HEK293 (cell line): ENCODE data around the gene WDR20.

Experiments used
- ATF2 ChIP-seq: fragments of 450-650 bp; formaldehyde crosslinking; IDR thresholded peaks from 2 replicates; pipeline ENCODE4 v1.5.1; 2016; ENCODE audit warnings: missing biosample characterization, missing genetic modification characterization, low read depth
- BCL11A ChIP-seq: fragments of 450-650 bp; formaldehyde crosslinking; IDR thresholded peaks from 2 replicates; pipeline ENCODE4 v1.5.1; 2016; ENCODE audit warnings: low read depth, missing biosample characterization, missing genetic modification characterization
- GFI1B ChIP-seq: fragments of 450-650 bp; formaldehyde crosslinking; IDR thresholded peaks from 2 replicates; pipeline ENCODE4 v1.5.1; 2016; ENCODE audit warnings: missing biosample characterization, missing genetic modification characterization
- GLIS1 ChIP-seq: fragments of 450-650 bp; formaldehyde crosslinking; IDR thresholded peaks from 2 replicates; pipeline ENCODE4 v1.5.1; 2016; ENCODE audit warnings: missing biosample characterization, missing genetic modification characterization
- KLF8 ChIP-seq: fragments of 450-650 bp; formaldehyde crosslinking; IDR thresholded peaks from 2 replicates; pipeline ENCODE4 v1.5.1; 2016; ENCODE audit warnings: missing biosample characterization, missing genetic modification characterization
- PBX3 ChIP-seq: sonication (generic); formaldehyde crosslinking; IDR thresholded peaks from 2 replicates; pipeline ENCODE4 v1.8.1; 2022; ENCODE audit warnings: mild to moderate bottlenecking, moderate library complexity, missing genetic modification reagents
- PRDM2 ChIP-seq: fragments of 450-650 bp; formaldehyde crosslinking; IDR thresholded peaks from 2 replicates; pipeline ENCODE4 v1.5.1; 2016; ENCODE audit warnings: missing biosample characterization, missing genetic modification characterization, borderline replicate concordance
- SP2 ChIP-seq: fragments of 450-650 bp; formaldehyde crosslinking; IDR thresholded peaks from 2 replicates; pipeline ENCODE4 v1.5.1; 2016; ENCODE audit warnings: missing biosample characterization, missing genetic modification characterization
- YY2 ChIP-seq: fragments of 450-650 bp; formaldehyde crosslinking; IDR thresholded peaks from 2 replicates; pipeline ENCODE4 v1.5.1; 2016; ENCODE audit warnings: missing biosample characterization, missing genetic modification characterization
- ZBTB26 ChIP-seq: fragments of 450-650 bp; formaldehyde crosslinking; optimal IDR thresholded peaks from 2 replicates; pipeline ENCODE3; 2016; ENCODE audit warnings: missing biosample characterization, mild to moderate bottlenecking, missing genetic modification characterization
- ZBTB48 ChIP-seq: fragments of 450-650 bp; formaldehyde crosslinking; IDR thresholded peaks from 2 replicates; pipeline ENCODE4 v1.5.1; 2016; ENCODE audit warnings: missing biosample characterization, missing genetic modification characterization
- ZFP69B ChIP-seq: fragments of 450-650 bp; formaldehyde crosslinking; IDR thresholded peaks from 2 replicates; pipeline ENCODE4 v1.5.1; 2016; ENCODE audit warnings: missing biosample characterization, missing genetic modification characterization
- ZNF132 ChIP-seq: fragments of 450-650 bp; formaldehyde crosslinking; IDR thresholded peaks from 2 replicates; pipeline ENCODE4 v1.5.1; 2017; ENCODE audit warnings: missing biosample characterization, missing genetic modification characterization, borderline replicate concordance
- ZNF302 ChIP-seq: fragments of 450-650 bp; formaldehyde crosslinking; IDR thresholded peaks from 2 replicates; pipeline ENCODE4 v1.5.1; 2016; ENCODE audit warnings: missing biosample characterization, missing genetic modification characterization, low read depth
- ZNF335 ChIP-seq: fragments of 450-650 bp; formaldehyde crosslinking; conservative IDR thresholded peaks from 2 replicates; pipeline ENCODE4 v1.5.1; 2016; ENCODE audit warnings: missing biosample characterization, missing genetic modification characterization
- ZNF394 ChIP-seq: fragments of 450-650 bp; formaldehyde crosslinking; IDR thresholded peaks from 2 replicates; pipeline ENCODE4 v1.5.1; 2016; ENCODE audit warnings: missing biosample characterization, missing genetic modification characterization, mild to moderate bottlenecking, moderate library complexity, borderline replicate concordance
- ZNF398 ChIP-seq: fragments of 450-650 bp; formaldehyde crosslinking; IDR thresholded peaks from 2 replicates; pipeline ENCODE4 v1.5.1; 2017; ENCODE audit warnings: missing biosample characterization, missing genetic modification characterization
- ZNF600 ChIP-seq: fragments of 450-650 bp; formaldehyde crosslinking; IDR thresholded peaks from 2 replicates; pipeline ENCODE4 v1.5.1; 2016; ENCODE audit warnings: missing biosample characterization, missing genetic modification characterization
- ZNF626 ChIP-seq: fragments of 450-650 bp; sonication (Bioruptor Pico); formaldehyde crosslinking; IDR thresholded peaks from 2 replicates; pipeline ENCODE4 v1.5.1; 2018; ENCODE audit warnings: missing biosample characterization, missing genetic modification characterization, inconsistent platforms
- ZNF660 ChIP-seq: fragments of 450-650 bp; IDR thresholded peaks from 2 replicates; pipeline ENCODE4 v1.5.1; 2018; ENCODE audit warnings: missing biosample characterization, mild to moderate bottlenecking, missing genetic modification characterization
- ZNF677 ChIP-seq: fragments of 450-650 bp; IDR thresholded peaks from 2 replicates; pipeline ENCODE4 v1.5.0; 2018; ENCODE audit warnings: missing biosample characterization, mild to moderate bottlenecking, missing genetic modification characterization, moderate library complexity
- ZNF704 ChIP-seq: fragments of 450-650 bp; formaldehyde crosslinking; IDR thresholded peaks from 2 replicates; pipeline ENCODE4 v1.5.1; 2016; ENCODE audit warnings: missing biosample characterization, missing genetic modification characterization
- ZSCAN18 ChIP-seq: fragments of 450-650 bp; formaldehyde crosslinking; IDR thresholded peaks from 2 replicates; pipeline ENCODE4 v1.5.1; 2016; ENCODE audit warnings: missing biosample characterization, missing genetic modification characterization
- ZSCAN23 ChIP-seq: fragments of 450-650 bp; formaldehyde crosslinking; IDR thresholded peaks from 2 replicates; pipeline ENCODE4 v1.5.1; 2016; ENCODE audit warnings: missing biosample characterization, missing genetic modification characterization

Gene WDR20

GRCh38 chr14:102140027-102140749 is 491 bp downstream of the WDR20 start (continued):
- peak; percentile 81 for TF ChIP-seq SP2 (tag by site-specific recombination)
- peak; percentile 92 for TF ChIP-seq ZNF335 (tag by site-specific recombination)
- no peak for TF ChIP-seq GFI1B (tag by site-specific recombination)
- no peak for TF ChIP-seq ATF2 (tag by site-specific recombination)
- TF ChIP-seq ZSCAN23 (tag by site-specific recombination): no peak
- TF ChIP-seq PBX3: no peak
- TF ChIP-seq ZBTB48 (tag by site-specific recombination): peak; percentile 55; the same call in 1 of the 2 replicates
- TF ChIP-seq ZFP69B: no peak
- TF ChIP-seq ZNF704 (tag by site-specific recombination): no peak
- peak; percentile 58 for TF ChIP-seq ZNF398
- peak; percentile 65 for TF ChIP-seq ZNF600 (tag by site-specific recombination)
- no peak for TF ChIP-seq ZNF302 (tag by site-specific recombination)
- no peak for TF ChIP-seq ZSCAN18
- TF ChIP-seq ZNF626 (tag by site-specific recombination): no peak
- TF ChIP-seq PRDM2: no peak
- no peak; the same call in 1 of the 2 replicates for TF ChIP-seq YY2 (tag by site-specific recombination)
- TF ChIP-seq BCL11A (tag by site-specific recombination): no peak
- TF ChIP-seq KLF8 (tag by site-specific recombination): no peak
- TF ChIP-seq ZNF394 (tag by site-specific recombination): peak; percentile 51; the same call in 1 of the 2 replicates
- no peak for TF ChIP-seq ZNF677 (tag by site-specific recombination)
- TF ChIP-seq ZNF132 (tag by site-specific recombination): no peak
- TF ChIP-seq GLIS1 (tag by site-specific recombination): no peak
- TF ChIP-seq ZNF660 (tag by site-specific recombination): 0 out of 2 replicates have a peak, but pooled peaks have one; percentile 6
- TF ChIP-seq ZBTB26 (tag by site-specific recombination): no peak
